Measurements from ENCODE around the gene AZGP1.
"Not testable (repeated sequence)": the region's sequence is repeated elsewhere in the genome, so short reads cannot be mapped to it uniquely, and the experiment has no call there.

The AZGP1 gene

DNA sequence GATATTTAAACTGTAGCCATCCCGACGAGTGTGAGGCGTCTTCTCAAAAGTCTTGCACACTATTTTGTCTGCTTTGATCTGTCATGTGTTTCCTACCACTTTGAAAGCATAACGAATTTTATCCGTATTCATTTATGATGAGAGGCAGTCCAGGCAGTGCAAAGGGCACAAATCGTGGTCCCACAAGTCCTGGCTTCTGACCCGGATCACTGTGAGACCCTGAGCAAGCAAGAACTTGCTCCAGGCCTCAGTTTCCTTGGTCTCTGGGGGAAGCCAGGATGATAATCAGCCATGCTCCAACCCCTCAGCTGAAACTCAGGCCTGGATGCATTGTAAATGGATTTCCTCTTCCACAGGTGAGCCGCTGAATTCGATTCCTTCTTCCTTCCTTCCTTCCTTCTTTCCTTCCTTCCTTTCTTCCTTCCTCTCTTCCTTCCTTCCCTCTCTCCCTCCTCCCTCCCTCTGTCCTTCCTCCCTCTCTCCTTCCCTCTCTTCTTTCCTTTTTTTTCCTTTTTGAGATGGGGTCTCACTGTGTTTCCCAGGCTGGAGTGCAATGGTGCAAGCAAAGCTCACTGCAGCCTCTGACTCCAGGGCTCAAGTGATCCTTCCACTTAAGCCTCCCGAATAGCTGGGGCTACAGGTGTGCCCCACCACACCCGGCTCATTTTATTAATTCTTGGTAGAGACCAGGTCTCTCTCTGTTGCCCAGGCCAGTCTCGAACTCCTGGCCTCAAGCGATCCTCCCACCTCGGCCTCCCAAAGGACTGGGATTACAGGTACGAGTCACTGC, 21.1 kb upstream of the AZGP1 start:
- DNase-seq, result no peak

DNA sequence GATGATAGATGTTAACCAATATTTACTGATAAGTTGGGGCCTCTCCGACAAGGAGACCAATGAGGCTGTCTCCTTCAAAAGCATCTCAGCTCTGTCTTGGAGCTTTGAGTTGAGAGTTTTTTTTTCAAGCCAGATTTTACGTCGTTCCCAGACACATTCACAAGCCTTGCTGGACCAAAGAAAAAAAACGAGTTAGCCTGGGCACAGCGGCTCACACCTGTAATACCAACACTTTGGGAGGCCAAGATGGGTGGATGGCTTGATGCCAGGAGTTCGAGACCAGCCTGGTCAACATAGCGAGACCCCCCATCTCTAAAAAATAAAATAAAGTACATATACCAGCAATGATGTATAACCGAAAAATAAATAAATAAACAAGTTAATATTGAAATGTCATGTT, 19.0 kb upstream of the AZGP1 start:
- no peak for DNase-seq

DNA sequence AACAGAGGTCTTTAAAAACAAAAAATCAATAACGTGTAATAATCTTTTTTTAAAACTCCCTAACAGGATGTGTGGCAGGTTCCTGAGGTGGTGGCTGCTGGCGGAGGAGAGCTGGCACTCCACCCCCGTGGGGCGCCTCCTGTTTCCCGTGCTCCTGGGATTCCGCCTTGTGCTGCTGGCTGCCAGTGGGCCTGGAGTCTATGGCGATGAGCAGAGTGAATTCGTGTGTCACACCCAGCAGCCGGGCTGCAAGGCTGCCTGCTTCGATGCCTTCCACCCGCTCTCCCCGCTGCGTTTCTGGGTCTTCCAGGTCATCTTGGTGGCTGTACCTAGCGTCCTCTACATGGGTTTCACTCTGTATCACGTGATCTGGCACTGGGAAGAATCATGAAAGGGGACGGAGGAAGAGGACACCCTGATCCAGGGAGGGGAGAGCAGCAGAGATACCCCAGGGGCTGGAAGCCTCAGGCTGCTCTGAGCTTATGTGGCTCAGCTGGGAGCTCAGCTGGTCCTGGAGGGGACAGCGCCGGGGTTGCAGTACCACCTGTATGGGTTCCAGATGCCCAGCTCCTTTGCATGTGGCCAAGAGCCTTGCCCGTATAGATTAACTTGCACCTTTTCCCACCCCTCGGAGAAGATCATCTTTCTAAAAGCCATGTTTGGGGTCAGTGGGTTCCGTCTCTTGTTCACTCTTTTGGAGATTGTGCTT, 16.7 kb upstream of the AZGP1 start:
- no peak for DNase-seq

DNA sequence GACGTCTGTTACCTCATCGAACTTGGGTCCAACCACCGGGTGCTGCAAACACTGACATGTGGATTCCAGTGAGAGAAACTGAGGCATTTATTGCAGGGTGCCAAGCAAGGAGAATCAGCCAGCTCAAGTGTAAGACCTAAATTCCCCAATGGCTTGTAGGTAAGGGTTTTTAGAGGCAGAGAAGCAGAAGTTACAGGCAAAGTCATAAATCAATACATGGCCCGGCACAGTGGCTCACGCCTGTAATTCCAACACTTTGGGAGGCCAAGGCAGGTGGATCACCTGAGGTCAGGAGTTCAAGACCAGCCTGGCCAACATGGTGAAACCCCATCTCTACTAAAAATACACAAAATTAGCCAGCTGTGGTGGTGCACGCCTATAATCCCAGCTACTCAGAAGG, 15.7 kb upstream of the AZGP1 start:
- not testable (repeated sequence) for DNase-seq

DNA sequence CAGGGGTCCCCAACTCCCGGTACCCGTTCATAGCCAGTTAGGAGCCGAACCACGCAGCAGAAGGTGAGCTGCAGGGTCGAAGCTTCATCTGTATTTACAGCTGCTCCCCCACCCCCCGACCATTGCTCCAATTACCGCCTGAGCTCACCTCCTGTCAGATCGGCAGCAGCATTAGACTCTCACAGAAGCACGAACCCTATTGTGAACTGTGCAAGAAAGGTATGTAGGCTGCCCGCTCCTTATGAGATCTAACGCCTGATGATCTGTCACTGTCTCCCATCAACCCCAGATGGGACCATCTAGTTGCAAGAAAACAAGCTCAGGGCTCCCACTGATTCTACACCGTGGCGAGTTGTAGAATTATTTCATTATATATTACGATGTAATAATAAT, 14.6 kb upstream of the AZGP1 start:
- DNase-seq, result no peak

DNA sequence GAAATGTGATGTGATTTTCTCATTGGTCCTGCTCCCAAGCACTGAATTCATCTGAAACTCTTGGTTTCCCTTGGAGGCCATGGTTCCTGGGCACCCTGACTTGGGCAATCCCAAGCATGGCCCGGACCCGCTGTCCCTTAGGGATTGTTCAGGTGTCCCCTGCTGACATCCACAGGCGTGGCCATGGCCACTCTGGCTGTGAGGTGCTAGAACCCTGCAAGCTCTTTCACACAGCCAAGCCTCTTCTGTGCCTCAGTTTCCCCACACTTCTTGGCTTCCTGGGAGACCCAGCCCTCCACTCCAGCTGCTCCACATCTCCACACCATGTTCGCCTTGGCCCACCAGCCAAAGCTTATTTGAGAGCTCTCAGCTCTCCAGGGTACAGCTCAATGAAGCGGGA, 12.0 kb upstream of the AZGP1 start:
- DNase-seq, result no peak

- not testable (repeated sequence) for DNase-seq
Observed at GRCh38 chr7:99987306-99987705, 11.5 kb upstream of the AZGP1 start.

- no peak for DNase-seq
Observed at GRCh38 chr7:99984593-99984992, 8.8 kb upstream of the AZGP1 start.

- not testable (repeated sequence) for DNase-seq
Observed at GRCh38 chr7:99981066-99981465, 5.2 kb upstream of the AZGP1 start.

- DNase-seq, result not testable (repeated sequence)
Observed at GRCh38 chr7:99980448-99980872, 4.6 kb upstream of the AZGP1 start.

- DNase-seq, result not testable (repeated sequence)
Observed at GRCh38 chr7:99979814-99980225, 4.0 kb upstream of the AZGP1 start.

GRCh38 chr7:99976626-99977025, 795 bp upstream of the AZGP1 start:
- DNase-seq, result no peak

- no peak for DNase-seq
Observed at GRCh38 chr7:99974681-99975080, 1.1 kb downstream of the AZGP1 start.

DNA sequence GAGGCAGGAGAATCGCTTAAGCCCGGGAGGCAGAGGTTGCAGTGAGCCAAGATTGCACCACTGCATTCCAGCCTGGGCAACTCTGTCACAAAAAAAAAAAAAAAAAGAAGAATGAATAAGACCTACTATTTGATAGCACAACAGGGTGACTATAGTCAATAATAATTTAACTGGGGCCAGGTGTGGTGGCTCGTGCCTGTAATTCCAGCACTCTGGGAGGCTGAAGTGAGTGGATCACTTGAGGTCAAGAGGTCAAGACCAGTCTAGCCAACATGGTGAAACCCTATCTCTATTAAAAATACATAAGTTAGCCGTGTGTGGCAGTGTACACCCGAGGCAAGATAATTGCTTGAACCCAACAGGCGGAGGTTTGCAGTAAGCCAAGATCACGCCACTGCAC, 2.0 kb downstream of the AZGP1 start:
- DNase-seq, result not testable (repeated sequence)

- DNase-seq, result no peak
Observed at GRCh38 chr7:99971242-99971641, 4.6 kb downstream of the AZGP1 start.

DNA sequence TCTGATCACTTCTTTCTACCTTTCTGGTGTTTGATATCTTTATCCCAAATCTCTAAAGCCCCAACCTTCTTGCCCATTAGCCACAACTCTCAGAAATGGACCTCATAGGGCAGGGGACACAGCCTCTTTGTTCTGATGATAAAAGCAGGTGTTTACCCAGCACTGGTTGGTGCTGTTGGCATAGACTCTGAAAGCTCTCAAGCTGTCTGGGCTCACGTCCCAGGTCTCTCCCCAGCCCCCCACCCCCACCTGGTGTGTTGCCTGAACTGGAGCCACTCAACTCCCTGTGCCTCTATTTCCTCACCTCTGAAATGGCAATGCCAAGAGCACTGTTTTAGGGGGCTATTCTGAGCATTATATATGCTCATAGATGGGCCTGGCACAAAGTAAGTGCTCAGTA, 6.0 kb downstream of the AZGP1 start:
- not testable (repeated sequence) for DNase-seq

DNA sequence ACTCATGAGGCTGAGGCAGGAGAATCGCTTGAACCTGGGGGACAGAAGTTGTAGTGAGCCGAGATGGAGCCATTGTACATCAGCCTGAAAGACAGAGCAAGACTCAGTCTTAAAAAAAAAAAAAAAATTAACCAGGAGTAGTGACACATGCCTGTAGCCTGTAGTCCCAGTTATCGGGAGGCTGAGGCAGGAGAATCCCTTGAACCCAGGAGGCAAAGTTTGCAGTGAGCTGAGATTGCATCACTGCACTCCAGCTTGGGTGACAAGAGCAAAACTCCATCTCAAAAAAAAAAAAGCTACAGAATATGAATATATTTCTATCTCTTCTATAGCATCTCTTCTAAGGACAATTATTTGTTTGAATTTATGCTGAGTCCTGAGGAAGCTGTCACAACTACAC, 6.5 kb downstream of the AZGP1 start:
- DNase-seq, result no peak

- DNase-seq, result no peak
Observed at GRCh38 chr7:99958564-99959227, 17.1 kb downstream of the AZGP1 start.

DNA sequence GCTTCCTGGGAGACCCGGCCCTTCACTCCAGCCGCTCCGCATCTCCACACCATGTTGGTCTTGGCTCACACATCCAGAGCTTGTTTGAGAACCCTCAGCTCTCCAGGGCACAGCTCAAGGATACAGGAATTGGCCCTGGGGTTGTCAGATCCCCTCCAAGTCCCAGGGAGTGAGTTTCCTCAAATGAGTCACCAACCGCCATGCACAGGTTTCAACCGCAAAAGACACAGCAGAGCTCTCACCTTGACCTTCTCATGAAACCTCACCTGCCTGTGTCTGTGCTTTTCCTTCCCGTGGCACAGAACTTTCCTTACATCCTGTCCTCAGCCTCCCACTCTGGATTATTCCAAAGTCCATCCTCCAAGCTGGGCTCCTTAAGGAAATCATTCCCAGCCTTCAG, 20.6 kb downstream of the AZGP1 start:
- DNase-seq, result no peak

- not testable (repeated sequence) for DNase-seq
Observed at GRCh38 chr7:99954643-99955042, 21.2 kb downstream of the AZGP1 start.

DNA sequence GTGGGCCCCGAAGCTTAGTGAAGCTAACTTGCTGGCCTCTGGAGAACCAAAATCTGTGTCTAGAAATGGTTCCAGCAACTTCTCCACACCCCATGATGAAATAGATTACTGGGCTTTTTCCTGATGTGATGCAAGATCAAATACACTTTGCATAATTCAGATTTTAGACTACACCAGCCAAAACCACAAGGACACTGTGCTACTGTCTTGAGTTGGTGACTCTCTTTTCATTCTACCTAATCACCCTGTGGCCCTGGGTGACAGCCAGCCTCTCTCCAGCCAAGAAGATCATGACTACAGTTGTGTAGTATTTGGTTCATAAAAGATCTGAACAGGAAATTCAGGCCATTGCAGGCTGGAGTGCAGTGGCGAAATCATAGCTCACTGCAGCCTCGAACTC, 22.2 kb downstream of the AZGP1 start:
- DNase-seq, result peak; percentile 89

- not testable (repeated sequence) for DNase-seq
Observed at GRCh38 chr7:99952649-99953048, 23.2 kb downstream of the AZGP1 start.

- not testable (repeated sequence) for DNase-seq
Observed at GRCh38 chr7:99950819-99951218, 25.0 kb downstream of the AZGP1 start.

All from inflammatory macrophage treated with lipopolysaccharide for 4 hours (primary cell).